Stimulated activated CD8-positive, alpha-beta memory T cell treated with anti-CD3 and anti-CD28 coated beads, Interleukin-4, amount 100 ng/mL, for 48 hours (primary cell): ENCODE results near the gene RNF166.

ENCODE experiments used
- DNase-seq: peaks from one replicate; pipeline ENCODE4 v3.0.0-alpha.2; 2020

Gene RNF166, protein sequence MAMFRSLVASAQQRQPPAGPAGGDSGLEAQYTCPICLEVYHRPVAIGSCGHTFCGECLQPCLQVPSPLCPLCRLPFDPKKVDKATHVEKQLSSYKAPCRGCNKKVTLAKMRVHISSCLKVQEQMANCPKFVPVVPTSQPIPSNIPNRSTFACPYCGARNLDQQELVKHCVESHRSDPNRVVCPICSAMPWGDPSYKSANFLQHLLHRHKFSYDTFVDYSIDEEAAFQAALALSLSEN

GRCh38 chr16:88706229-88706964 is at the start of gene RNF166, which contains the start of gene CTU2:
RNF166 (minus strand) TSS chr16:88706408; CDS start chr16:88706325, 83 bp downstream.
CTU2 (plus strand) TSS chr16:88706503; CDS start chr16:88706531, 28 bp downstream.
- DNase-seq, result peak; percentile 97

- DNase-seq, result no peak
Measured at GRCh38 chr16:88754912-88755744, 48.9 kb upstream of the RNF166 start.

DNA sequence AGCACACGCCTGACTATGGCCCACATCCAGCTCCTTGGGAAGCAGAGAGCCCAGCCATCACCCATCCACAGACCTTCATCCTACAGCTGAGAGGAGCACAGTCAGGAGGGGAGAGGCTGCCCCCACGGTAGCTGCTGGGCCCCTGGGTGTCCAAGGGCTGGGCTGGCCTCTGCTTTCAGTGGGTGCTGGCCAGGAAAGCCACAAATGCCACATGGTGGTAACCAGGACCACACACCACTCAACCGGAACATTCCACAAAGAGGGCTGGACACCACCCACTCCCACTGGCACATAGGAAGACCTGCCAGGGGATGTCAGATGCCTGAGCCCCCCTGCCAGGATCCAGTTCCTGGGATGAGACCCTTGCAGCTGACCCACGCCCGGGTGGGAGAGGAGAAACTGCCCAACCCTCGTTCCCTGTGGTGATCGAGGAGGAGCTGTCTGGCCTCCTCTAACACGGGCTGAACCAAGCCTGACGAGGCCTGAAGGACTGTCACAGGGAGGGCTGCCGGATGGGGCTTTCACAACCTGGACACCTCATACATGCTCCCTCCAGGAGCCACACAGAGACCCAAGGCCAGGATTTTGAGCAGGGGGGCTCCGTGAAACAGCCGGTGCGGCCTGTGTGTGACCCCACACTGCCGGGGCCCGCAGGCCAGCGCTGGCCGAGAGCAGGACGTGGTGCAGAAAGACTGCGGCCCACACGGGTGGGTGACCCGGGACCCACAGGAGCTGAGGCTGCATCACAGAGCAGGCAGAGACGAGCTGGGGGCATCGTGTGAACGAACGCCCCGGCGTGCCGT is 48.1 kb upstream of the RNF166 start:
- no peak for DNase-seq

DNA sequence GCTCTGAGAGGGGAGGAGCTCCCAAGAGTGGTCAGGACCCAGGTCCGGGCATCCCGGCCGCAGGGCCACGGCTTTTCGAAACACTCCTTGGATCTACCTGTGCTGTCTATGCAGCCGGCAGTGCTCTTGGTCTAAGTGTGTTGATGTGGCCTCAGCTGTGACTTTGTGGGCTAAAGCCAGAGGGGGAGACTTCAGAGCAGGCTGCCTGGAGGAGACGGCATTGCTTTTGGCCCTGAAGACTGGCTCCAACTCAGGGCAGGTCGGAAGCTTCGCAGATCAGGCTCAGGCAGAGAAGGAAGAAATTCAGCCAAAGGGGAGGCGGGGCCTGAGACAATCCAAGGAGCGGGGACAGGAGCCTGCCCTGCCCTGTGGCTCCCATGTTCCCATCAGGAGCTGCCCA is 47.4 kb upstream of the RNF166 start:
- DNase-seq, result no peak

DNA sequence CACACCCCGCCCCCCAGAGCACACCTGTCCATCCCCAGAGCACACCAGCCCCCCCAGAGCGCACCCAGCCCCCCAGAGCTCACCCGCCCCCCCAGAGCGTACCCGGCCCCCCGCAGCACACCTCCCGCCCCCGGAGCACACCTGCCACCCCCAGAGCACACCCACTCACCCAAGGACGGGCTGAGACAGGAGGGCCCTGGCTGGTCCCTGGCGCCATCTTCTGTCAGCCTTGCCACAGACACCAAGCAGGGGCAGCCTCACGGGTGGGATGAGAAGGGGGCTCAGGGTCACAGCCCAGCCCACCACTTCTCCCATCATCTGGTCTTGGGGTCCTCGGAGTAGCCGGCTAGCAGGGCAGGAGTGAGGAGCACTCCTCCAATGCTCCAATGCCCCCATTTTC is 47.0 kb upstream of the RNF166 start:
- no peak for DNase-seq

- no peak for DNase-seq
Measured at GRCh38 chr16:88752386-88753002, 46.3 kb upstream of the RNF166 start.

GRCh38 chr16:88750854-88751253 is 44.6 kb upstream of the RNF166 start:
- no peak for DNase-seq

GRCh38 chr16:88749358-88749757 is 43.1 kb upstream of the RNF166 start:
- no peak for DNase-seq

DNA sequence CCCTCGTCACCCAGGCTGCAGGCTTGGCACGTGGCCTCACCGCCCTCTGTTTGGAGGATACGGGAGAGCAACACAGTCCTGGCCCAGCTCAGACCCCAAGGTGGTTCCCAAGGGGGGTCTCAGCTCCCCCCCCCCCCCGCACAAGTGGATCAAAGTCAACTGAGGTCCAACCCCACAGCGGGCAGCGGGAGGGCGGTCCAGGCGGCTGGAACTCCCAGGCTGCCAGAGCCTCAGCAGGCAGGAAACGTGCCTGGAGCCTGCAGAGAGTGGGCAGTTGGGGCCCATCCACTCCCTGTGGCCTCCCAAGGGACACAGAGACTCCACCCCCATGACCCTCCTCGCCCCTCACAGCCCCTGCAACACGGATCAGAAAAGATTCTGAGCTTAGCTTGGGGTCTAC is 42.2 kb upstream of the RNF166 start:
- DNase-seq, result no peak

- DNase-seq, result peak; percentile 53
Measured at GRCh38 chr16:88747588-88748301, 41.5 kb upstream of the RNF166 start.

GRCh38 chr16:88746506-88746905 is 40.3 kb upstream of the RNF166 start:
- DNase-seq, result no peak

- DNase-seq, result no peak
Measured at GRCh38 chr16:88744577-88745521, 38.6 kb upstream of the RNF166 start.

GRCh38 chr16:88743693-88744576 is 37.7 kb upstream of the RNF166 start:
- DNase-seq, result peak; percentile 88

GRCh38 chr16:88742896-88743605 is 36.8 kb upstream of the RNF166 start:
- no peak for DNase-seq

GRCh38 chr16:88741368-88741767 is 35.2 kb upstream of the RNF166 start:
- no peak for DNase-seq

- DNase-seq, result no peak
Measured at GRCh38 chr16:88740727-88741055, 34.5 kb upstream of the RNF166 start.

DNA sequence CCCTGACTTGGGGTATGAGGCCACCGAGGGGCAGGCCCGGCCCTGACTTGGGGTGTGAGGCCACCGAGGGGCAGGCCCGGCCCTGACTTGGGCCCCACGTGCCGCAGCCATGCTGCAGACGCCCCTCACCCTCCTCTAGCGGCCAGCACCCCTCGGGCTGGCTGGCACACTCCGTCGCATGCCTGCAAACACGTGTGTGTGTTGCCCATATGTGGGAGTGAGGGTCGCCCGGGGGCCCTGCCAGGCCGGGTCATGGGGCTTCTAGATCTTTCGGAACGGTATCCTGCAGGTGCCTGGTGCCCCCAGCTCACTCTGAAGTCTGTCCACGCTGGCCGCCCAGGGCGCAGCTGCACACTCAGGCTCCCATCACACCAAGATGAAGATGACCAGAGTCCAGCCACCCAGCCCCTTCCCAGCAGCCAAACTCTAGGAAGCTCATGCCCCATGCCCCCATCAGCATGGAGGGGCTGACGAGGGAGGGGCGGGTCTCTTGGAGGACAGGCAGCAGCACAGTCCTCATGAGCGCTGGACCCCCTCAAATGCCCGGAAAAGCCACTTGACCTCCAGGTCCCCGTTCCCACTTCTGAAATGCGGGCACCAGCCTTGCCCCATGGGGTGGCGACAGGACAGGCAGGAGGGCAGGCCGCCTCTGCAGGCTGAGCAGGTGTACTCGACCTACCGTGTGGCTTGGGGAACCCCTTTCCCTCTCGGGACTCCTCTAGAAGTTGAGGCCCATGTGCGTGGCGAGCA is 33.9 kb upstream of the RNF166 start:
- no peak for DNase-seq
